PC-9 (cell line): ENCODE measurements around the gene PPP1R37.

Experiments used
- CTCF ChIP-seq: fragments of 200-600 bp; sonication (generic); conservative IDR thresholded peaks from 2 replicates; pipeline ENCODE4 v1.6.1; 2017; ENCODE audit warnings: mixed run types, antibody characterized with exemption, mild to moderate bottlenecking, moderate library complexity
- EZH2 ChIP-seq: fragments of 200-600 bp; sonication (generic); IDR thresholded peaks from 2 replicates; pipeline ENCODE4 v1.8.0; 2017; ENCODE audit warnings: antibody characterized with exemption, low read depth

GRCh38 chr19:45059258-45059965, 33.6 kb upstream of the PPP1R37 start:
- TF ChIP-seq CTCF (peak; percentile 99), EZH2 (no peak)
